ENCODE data around the gene ZNF804B.

The ZNF804B gene

DNA sequence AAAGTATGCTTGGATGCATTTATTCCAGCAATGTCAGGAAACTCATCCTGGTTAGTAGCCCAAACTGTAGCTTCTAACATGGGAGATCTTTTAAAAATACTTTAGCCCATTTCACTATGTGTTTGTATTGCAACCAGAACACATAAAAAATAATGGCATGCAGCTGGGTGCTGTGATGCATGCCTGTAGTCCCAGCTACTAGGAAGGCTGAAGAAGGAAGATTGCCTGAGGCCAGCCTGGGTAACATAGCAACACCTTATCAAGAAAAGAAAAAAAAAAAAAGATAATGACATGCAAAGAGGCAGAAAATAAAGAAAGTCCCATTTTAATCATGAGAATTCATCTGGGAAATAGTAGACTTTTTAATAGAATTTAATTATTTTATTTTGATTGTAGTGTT is 553.1 kb downstream of the ZNF804B start:
- DNase-seq, result no peak

DNA sequence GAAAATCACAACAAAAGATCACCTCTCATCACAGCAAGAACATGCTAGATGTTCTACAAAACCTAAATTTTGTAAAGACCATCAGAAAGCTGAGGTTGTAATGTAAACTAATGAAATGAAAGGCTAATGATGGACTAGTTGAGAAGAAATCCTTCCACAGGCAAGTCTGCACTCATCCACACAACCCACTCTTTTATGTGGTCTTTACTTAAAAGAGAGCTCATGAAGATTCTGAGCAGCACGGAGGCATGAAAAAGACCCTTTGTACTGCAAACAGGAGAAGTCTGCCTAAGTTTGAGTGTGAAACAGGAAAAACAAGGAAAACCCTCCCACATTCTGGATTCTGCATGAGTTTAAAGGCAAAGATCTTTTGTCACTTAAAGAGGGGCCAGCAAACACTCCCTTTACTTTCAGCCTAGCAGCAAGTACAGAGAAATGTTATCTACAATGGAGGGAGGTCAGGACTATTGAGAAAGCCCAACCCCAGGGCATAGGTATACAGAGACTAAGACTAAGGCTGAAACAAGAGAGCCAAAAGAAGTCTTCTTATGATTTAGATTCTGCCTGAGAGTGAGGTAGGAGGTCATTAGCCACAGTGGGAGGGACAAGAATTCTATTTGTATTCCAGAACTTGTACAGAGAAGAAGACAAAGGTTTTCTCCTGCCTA is 557.2 kb downstream of the ZNF804B start:
- DNase-seq, result no peak

DNA sequence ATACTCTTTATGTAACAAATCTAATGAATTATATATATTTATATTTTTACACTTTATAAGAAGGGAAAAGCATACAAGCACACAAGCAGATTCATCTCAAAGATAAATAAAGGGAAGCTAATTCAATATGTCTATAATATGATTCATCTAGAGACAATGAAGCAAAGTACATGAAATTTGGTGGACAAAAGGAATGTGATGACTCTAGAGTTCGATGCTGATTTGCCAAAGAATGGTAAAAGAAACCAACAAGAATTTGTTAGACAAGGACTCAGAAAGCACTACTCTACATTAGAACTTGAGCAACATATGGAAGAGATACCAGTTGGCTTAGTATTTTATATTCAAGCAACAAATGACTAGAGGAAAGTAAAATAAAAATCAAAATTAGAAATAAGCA is 572.5 kb downstream of the ZNF804B start:
- no peak for DNase-seq

DNA sequence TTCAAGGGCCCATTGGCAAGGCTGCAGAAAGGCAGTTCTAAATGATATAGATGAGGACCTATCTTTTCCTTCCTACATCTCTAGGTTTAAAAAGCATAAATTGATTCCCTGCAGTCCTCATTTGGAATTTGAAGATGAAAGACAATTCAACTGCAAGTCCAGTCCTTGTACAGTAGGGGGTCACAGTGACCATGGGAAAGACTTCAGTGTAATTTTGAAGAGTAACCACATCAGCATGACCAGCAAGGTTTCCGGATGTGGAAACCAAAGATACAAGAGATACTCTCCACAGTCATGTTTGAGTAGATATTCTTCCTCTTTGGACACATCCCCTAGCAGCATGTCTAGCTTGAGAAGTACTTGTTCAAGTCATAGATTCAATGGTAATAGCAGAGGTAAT is 575.3 kb downstream of the ZNF804B start:
- no peak for DNase-seq

DNA sequence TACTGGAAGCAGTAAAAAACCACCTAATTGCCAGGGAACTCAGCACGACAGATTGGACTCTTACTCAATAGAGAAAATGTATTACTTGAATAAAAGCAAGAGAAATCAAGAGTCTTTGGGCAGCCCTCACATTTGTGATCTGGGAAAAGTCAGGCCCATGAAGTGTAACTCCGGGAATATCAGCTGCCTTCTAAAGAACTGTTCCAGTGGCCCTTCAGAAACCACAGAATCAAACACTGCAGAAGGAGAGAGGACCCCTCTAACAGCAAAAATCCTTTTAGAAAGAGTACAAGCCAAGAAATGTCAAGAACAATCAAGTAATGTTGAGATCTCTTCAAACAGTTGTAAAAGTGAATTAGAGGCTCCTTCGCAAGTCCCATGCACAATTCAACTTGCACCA is 576.0 kb downstream of the ZNF804B start:
- no peak for DNase-seq

DNA sequence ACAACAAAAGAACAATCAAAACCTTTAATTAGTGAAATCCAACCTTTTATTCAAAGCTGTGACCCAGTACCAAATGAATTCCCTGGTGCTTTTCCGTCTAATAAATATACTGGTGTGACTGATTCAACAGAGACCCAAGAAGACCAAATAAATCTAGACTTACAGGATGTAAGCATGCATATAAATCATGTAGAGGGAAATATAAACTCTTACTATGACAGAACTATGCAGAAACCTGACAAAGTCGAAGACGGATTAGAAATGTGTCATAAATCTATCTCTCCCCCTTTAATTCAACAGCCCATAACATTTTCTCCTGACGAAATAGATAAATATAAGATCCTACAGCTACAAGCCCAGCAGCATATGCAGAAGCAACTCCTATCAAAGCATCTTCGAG is 576.6 kb downstream of the ZNF804B start:
- DNase-seq, result no peak

DNA sequence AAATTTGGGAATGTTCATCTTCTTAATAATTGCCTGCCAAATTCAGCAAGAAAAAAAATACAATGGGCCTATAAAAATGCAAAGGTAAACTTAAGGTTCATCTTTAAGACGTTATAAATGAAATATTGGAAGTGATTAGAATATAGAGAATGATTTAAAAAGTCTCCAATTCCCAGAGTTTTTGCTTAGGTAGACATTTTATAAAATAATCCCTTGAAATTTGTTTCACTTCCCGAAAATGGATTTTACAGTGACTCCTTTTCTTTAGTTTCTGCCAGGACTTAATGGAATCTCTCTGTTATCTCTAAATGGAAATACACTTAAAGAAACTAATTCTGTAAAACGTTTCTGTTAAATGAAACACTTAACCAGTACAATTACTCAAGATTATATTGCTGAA is 580.2 kb downstream of the ZNF804B start:
- no peak for DNase-seq

DNA sequence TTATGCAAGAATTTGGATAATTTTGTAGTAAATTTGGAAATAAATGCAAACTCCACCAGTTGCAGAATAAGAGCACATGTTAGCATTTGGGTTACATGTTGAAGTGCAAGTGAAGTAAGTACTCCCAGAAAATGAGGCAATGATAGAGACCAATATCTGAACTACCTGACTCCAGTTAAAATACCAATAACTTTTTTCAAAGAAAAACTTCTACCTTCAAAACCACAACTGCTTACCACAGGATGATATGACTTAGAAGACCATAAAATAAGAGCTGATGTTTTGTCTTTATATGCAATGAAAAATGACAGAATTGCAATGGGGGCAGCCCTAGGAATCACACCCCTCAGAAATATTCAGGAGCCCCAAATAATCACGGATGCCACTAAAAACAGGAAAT is 597.6 kb downstream of the ZNF804B start:
- no peak for DNase-seq

DNA sequence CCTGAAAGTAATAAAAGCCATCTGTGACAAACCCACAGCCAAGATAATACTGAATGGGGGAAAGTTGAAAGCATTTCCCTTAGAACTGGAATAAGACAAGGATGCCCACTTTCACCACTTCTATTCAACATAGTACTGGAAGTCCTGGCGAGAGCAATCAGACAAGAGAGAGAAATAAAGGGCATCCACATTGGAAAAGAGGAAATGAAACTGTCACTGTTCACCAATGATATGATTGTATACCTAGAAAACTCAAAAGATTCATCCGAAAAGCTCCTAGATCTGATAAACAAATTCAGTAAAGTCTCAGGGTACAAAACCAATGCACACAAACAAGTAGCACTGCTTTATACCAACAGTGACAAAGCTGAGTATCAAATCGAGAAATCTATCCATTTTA is 617.7 kb downstream of the ZNF804B start:
- DNase-seq, result no peak

DNA sequence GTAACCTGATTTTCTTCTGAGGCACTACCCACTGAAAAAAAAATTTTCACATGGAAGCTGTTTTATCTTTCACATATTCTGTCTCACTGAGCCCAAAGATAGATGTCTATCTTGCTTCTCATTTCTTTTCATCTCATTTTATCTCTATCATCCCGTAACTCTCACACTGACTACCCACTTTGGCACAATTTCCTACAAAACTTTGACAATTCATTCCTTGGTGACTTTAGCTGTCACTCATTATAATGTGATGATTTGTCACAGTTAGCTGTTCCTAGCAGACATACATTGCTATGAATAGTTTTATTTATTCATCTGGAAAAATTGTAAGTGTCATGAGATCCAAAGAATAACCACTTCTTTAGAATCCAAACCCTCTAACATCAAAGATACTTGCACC is 625.9 kb downstream of the ZNF804B start:
- no peak for DNase-seq

Measured in SIG-M5 (cell line).